HG03108 (cell line): ENCODE data around the gene DERL3.

Experiments used
- ATAC-seq: cut with Tn5 transposase; IDR thresholded peaks from one replicate; pipeline ENCODE4 v1.9.1; 2021; ENCODE audit warnings: moderate library complexity; ENCODE audit not compliant: unreplicated experiment

The DERL3 gene

DNA sequence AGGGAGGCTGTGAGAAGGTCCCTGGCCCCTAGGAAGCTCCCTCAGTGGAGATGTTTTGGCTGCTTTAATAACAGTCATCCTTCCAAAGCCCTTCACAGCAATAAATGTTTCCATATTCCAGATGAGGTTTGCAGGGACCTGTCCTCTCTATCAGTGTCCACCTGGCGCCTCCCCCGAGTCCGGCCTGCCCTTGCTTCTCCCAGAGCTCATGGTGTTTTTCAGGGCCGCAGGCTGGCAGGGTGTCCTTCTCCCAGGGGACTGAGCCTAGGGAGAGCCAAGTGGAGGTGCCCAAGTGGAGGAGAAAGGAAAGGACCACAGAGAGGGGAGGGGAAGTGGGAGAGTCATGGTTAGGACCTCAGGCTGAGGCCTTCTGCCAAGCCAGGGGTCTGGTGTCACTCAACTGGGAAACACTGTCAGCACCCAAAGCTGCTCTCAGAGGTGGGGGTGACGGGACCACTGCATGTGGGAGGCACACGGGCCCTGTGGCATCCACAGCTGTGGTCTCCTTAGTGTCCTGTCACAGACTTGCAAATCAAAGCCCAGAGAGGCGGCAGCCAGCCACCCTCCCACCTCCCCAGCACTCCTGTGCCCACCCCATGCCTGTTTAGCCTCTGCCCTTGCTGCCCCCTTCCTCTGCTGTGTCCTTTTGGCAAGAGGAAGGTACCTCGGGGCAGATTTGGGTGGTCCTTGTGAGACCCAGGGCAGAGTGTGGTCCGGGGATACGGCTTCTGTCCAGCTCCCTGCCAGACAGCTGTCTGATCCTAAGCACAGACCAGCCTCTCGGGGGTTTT, 6.4 kb downstream of the DERL3 start:
- ATAC-seq = no peak

- no peak for ATAC-seq
Measured at GRCh38 chr22:23831781-23832180, 7.0 kb downstream of the DERL3 start.

- ATAC-seq = no peak
Measured at GRCh38 chr22:23831261-23831660, 7.5 kb downstream of the DERL3 start.

GRCh38 chr22:23829845-23830372, 8.9 kb downstream of the DERL3 start:
- no peak for ATAC-seq

DNA sequence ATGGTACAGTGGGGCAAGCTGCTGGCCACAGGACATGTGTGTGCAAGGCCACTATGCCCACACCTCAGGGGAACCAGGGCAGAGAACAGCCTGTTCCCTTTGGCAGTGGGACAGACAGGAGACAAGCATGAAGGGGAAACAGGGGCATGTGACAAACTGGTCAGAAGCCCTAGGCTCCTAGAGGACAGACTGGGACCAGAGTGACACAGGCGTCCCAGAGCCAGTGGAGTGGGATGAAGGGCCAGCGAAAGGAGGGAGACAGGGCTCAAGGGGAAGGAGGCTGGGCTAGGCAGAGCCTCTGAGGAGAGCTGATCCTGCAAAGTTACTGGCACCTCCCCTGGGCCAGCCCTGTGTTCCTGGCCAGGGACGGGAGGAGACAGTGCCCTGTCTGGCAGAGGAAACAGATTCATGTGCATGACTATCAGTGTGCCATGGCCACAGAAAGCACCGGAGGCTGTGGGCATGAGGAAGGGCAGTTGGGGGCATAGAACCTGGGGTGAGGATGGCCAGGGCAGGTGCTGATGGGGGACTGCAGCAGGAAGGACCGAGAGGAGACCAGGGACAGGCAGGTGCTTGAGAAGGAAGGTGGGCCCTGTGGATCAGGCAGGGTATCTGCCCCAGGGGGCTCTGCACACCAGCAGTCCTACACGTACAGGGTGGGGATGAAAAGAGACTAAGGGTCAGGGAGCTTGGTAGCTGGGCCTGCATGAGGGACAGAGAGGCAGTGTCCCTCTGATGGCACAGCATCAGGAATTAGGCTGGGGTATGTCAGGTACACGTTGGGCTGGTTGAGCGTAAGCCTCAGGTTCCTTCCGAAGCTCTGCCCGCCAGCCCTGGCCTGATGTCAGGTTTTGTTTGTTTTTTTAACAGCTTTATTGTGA, 9.8 kb downstream of the DERL3 start:
- ATAC-seq = no peak

- no peak for ATAC-seq
Measured at GRCh38 chr22:23827351-23827995, 11.3 kb downstream of the DERL3 start.

GRCh38 chr22:23826510-23827350, 12.1 kb downstream of the DERL3 start:
- ATAC-seq = no peak

DNA sequence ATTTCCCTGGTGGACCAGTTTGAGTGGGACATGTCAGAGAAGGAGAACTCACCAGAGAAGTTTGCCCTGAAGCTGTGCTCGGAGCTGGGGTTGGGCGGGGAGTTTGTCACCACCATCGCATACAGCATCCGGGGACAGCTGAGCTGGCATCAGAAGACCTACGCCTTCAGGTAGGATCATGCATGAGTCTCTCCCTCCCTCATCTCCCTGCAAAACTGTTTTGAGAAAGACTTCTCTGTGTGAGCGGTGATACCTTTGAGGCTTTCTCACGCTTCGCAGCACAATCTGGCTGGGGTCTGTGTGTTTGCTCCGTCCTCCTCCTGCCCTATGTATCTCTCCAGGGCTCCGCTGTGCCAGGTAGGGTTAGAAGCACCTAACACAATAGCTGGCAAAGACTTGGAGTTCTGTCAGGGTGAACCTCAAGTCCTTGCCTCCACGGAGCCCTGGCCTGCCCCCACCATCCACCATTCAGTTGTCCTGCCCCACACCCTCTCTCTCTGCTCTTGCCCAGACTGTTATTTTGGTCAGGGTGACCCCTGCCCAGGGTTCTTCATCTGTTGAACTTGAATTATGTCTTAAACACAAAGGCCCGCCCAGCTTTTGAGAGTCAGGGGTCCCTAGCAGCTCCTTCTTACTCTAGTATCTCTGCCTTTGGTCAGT, 13.4 kb downstream of the DERL3 start:
- ATAC-seq = no peak

- no peak for ATAC-seq
Measured at GRCh38 chr22:23824476-23825245, 14.1 kb downstream of the DERL3 start.

- ATAC-seq = no peak
Measured at GRCh38 chr22:23823331-23823791, 15.4 kb downstream of the DERL3 start.

DNA sequence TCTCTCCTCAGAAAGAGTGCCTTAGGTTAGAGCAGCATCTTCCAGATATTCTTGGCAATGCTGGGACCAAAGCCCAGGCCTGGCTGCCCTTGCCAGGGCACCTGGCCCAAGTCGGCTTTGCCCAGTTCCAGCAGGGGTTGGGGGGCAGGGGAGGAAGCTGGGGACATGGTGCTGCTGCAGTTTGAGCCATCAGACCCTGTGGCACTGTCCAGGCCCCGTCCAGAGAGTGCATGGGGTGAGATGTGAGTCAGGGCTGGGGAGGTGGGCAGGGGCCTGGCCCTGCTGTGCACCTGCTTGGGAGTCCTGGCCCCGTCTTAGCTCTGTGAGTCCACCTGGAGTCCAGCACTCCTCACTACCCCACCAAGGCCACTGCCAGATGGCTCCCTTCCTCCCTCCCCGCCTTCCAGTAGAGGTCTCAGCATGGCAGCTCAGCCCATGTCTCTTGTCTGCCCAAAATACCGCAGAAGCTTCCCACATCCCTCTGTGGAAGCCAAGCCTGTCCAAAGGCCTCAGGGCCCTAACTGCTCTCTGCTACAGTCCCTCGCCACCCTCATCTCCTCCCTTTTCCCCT, 16.6 kb downstream of the DERL3 start:
- ATAC-seq = no peak

GRCh38 chr22:23820748-23821211, 18.0 kb downstream of the DERL3 start:
- ATAC-seq = no peak

DNA sequence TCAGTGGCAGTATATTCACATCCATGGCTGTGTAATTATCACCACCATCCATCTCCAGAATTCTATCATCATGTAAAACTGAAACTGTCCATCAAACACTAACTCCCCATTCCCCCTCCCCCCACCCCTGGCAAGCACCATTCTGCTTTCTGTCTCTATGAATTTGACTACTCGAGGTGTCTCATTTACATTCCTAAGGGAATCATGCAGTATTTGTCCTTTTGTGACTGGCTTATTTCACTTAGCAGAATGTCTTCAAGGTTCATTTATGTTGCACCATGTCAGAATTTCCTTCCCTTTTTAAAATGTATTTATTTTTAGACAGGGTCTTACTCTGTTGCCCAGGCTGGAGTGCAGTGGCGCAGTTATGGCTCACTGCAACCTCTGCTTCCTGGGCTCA, 20.3 kb downstream of the DERL3 start:
- no peak for ATAC-seq

DNA sequence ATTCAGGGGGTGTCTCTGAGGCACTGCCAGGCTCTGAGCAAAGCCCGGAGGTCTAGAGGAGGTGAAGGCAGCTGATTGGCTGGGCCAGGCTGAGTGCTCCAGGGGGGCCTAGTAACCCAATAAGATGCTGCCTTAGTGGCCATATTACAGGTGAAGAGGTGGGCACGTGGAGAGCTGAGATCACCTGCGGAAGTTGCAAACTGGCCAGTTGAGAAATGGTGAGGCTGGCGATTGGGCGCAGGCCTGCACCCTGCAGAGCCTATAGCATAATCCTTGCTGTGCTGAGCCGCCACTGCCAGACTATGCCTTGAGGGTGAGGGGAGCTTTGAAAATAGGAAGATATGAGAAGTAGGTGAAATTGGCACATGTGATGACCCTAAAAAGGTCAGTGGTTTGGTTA, 21.7 kb downstream of the DERL3 start:
- ATAC-seq = no peak

GRCh38 chr22:23816156-23816976, 22.4 kb downstream of the DERL3 start:
- ATAC-seq = no peak

DNA sequence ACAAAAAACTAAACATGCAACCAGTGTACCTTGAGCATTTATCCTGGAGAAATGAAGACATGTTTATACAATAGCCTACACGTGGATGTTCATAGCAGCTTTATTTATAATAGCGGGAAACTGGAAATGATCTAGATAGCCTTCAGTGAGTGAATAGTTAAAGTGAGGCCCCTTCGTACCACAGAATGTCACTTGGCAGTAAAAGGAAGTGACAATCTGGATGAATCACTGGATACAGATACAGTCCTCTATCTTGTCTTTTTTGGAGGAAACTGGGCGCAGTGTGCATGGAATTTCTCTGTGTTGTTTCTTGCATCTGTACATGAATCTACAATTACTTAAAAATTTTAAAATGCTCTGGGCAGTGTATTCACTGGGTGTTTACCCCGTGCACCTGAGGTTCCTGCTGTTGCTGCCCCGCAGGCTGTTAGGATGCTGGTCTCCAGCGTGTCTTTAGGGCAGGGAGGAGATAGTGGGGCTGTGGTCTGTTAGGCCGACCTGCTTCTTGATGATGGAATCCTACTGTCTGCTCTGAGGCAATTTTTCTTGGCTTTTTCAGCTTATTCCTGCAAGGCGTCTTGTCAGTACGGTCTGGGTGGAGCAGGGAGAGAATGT, 23.2 kb downstream of the DERL3 start:
- ATAC-seq = no peak

- no peak for ATAC-seq
Measured at GRCh38 chr22:23812378-23812777, 26.4 kb downstream of the DERL3 start.
